Heart left ventricle (tissue), 13 donors: Measurements from ENCODE around the gene ATL1.

Source experiments
- CTCF ChIP-seq, 12 donors: fragments of 200-600 bp; sonication (generic) in 4 of 12; IDR thresholded peaks; one replicate each; pipeline versions ENCODE4 v1.5.0 to v1.8.0; 2018 to 2022; ENCODE audit warnings: antibody characterized with exemption in 12 of 12, mild to moderate bottlenecking in 5 of 12
- POLR2A ChIP-seq, 2 donors: fragments of 450-650 bp; IDR thresholded peaks; one replicate each; pipeline ENCODE4 v1.6.1; 2017; ENCODE audit warnings: antibody characterized with exemption in 2 of 2, mild to moderate bottlenecking in 2 of 2, moderate library complexity in 2 of 2
- donor health status: ischemic (EF 13 %, LVEDD 7.1; RV severe dilation, severe dysfunction).
- donor health status: DM: no; HTN: yes; CAD: no.
- donor health status: DM: no; HTN: no; CAD: no.
- donor health status: ischemic (EF 25% LVEDD 6.9; RV normal size, moderate dysfunction).
- donor health status: ischemic (EF 25% LVEDD 5.7; RV mildly dilated, moderate dysfunction).
- donor health status: ischemic (EF 35%, LVEDD 5.7; RV mildly dilated, moderate dysfunction).
- donor health status: nonischemic (EF 11% LVEDD 7.7; RV severe dilation, severe dysfunction).
- donor health status: DM: yes; HTN: yes; CAD: no.
- donor health status: PGD.
- donor health status: ischemic (EF 29% LVEDD 5.4; RV normal size, mild dysfunction).
- donor health status: nonischemic (EF 23%, LVEDD 6.1; RV moderate dilation, normal function).

- TF ChIP-seq POLR2A (IDR thresholded peaks at IDR 0.05): no peak
- TF ChIP-seq CTCF (IDR thresholded peaks at IDR 0.05): no peak
Observed at GRCh38 chr14:50649691-50650090, 89.7 kb downstream of the ATL1 start.
